Osteoblast (primary cell): Measurements from ENCODE around the gene ARHGAP35. TPM values are rescaled to one million over a fixed set of nuclear protein-coding genes. Genes with fewer than 3 reads are reported as not detected.

ENCODE experiments used
- DNase-seq: peaks from one replicate; pipeline ENCODE4 v3.0.0; 2011; ENCODE audit warnings: low spot score, mixed read lengths; ENCODE audit not compliant: insufficient read length; ENCODE audit errors: missing footprints
- H2AFZ ChIP-seq: 2 replicates; pipeline ENCODE4 v1.6.0; 2011; ENCODE audit warnings: mild to moderate bottlenecking, low read length
- H3K27ac ChIP-seq: 2 replicates; pipeline ENCODE4 v1.5.1; 2011; ENCODE audit warnings: mild to moderate bottlenecking, low read depth, low read length, moderate library complexity
- H3K27me3 ChIP-seq: 2 replicates; pipeline ENCODE4 v1.6.0; 2012; ENCODE audit warnings: mild to moderate bottlenecking, control low read depth, inconsistent platforms, low read length, moderate library complexity; ENCODE audit not compliant: insufficient read depth
- H3K36me3 ChIP-seq: 2 replicates; pipeline ENCODE4 v1.5.1; 2011; ENCODE audit warnings: mild to moderate bottlenecking, low read length, control low read depth, moderate library complexity; ENCODE audit not compliant: insufficient read depth
- H3K4me1 ChIP-seq: 2 replicates; pipeline ENCODE4 v1.5.1; 2011; ENCODE audit warnings: mild to moderate bottlenecking, low read length, control low read depth, moderate library complexity; ENCODE audit not compliant: insufficient read depth
- H3K4me2 ChIP-seq: 2 replicates; pipeline ENCODE4 v1.6.0; 2011; ENCODE audit warnings: mild to moderate bottlenecking, low read length; ENCODE audit not compliant: insufficient read depth
- H3K4me3 ChIP-seq: fragments of 200-600 bp; sonication (generic); 3 replicates; pipeline ENCODE4 v1.5.1; 2012; ENCODE audit warnings: mild to moderate bottlenecking, low read length, inconsistent platforms; ENCODE audit not compliant: insufficient read depth
- H3K79me2 ChIP-seq: 2 replicates; pipeline ENCODE4 v1.6.0; 2012; ENCODE audit warnings: mild to moderate bottlenecking, low read length, control low read depth, inconsistent platforms; ENCODE audit not compliant: insufficient read depth
- H3K9me3 ChIP-seq: 2 replicates; pipeline ENCODE4 v1.5.1; 2011; ENCODE audit warnings: low read depth, low read length, control low read depth
- H4K20me1 ChIP-seq: 2 replicates; pipeline ENCODE4 v1.6.0; 2012; ENCODE audit warnings: mild to moderate bottlenecking, low read length, control low read depth; ENCODE audit not compliant: insufficient read depth
- CTCF ChIP-seq: IDR thresholded peaks from 2 replicates; pipeline ENCODE4 v1.5.1; 2011; ENCODE audit warnings: mild to moderate bottlenecking, low read depth, low read length, moderate library complexity; ENCODE audit errors: extremely low read depth
- total RNA-seq: library from RNA; depleted of rRNA; stranded (reverse); fragments of >200 nt; gene quantifications from 2 replicates; pipeline ENCODE4 v1.2.3, GENCODE V29; 2012

The ARHGAP35 gene
- total RNA-seq, 1 donor = 82.2 TPM

- Histone ChIP-seq H3K9me3 (no peaks in the 10 kb centered on the region), H2AFZ (no peak overlapping the region), H3K4me2 (no peak overlapping the region), H3K27me3 (no peaks in the 10 kb centered on the region), H3K27ac (no peak overlapping the region), H3K4me3 (no peak overlapping the region), H4K20me1 (no peaks in the 10 kb centered on the region), H3K4me1 (no peaks in the 10 kb centered on the region), H3K36me3 (peaks cover 3% of the 10 kb centered on the region), H3K79me2 (no peaks in the 10 kb centered on the region)
- TF ChIP-seq CTCF = no peak
- DNase-seq = no peak
Measured at GRCh38 chr19:46830864-46831263, 29.9 kb upstream of the ARHGAP35 start.

GRCh38 chr19:46834121-46834520 is 26.7 kb upstream of the ARHGAP35 start:
- no peaks in the 10 kb centered on the region for H3K27me3 ChIP-seq
- no peak overlapping the region for H3K27ac ChIP-seq
- H3K79me2 ChIP-seq = peaks cover 4% of the 10 kb centered on the region
- no peak overlapping the region for H3K4me3 ChIP-seq
- H3K4me2 ChIP-seq = no peak overlapping the region
- peaks cover 4% of the 10 kb centered on the region for H3K4me1 ChIP-seq
- peaks cover 26% of the 10 kb centered on the region for H3K36me3 ChIP-seq
- H2AFZ ChIP-seq = no peak overlapping the region
- no peaks in the 10 kb centered on the region for H3K9me3 ChIP-seq
- no peak for TF ChIP-seq CTCF
- peak; percentile 10 for DNase-seq
- no peaks in the 10 kb centered on the region for H4K20me1 ChIP-seq

- Histone ChIP-seq H3K27ac (no peak overlapping the region), H3K27me3 (no peaks in the 10 kb centered on the region)
- no peak for DNase-seq
Measured at GRCh38 chr19:46834984-46835383, 25.8 kb upstream of the ARHGAP35 start.

GRCh38 chr19:46838160-46838559 is 22.6 kb upstream of the ARHGAP35 start:
- Histone ChIP-seq H3K4me2 (no peak overlapping the region), H3K27me3 (no peaks in the 10 kb centered on the region), H3K36me3 (peaks cover 55% of the 10 kb centered on the region), H3K9me3 (no peaks in the 10 kb centered on the region), H3K27ac (no peak overlapping the region), H2AFZ (no peak overlapping the region), H3K4me1 (peaks cover 4% of the 10 kb centered on the region), H3K79me2 (peaks cover 30% of the 10 kb centered on the region), H3K4me3 (no peak overlapping the region), H4K20me1 (peaks cover 9% of the 10 kb centered on the region)
- peak; percentile 44 for DNase-seq
- no peak for TF ChIP-seq CTCF

More at GRCh38 chr19:46834984-46835383, 25.8 kb upstream of the ARHGAP35 start:
- H3K79me2 ChIP-seq = peaks cover 10% of the 10 kb centered on the region
- TF ChIP-seq CTCF = no peak
- peaks cover 8% of the 10 kb centered on the region for H4K20me1 ChIP-seq
- no peaks in the 10 kb centered on the region for H3K9me3 ChIP-seq
- no peak overlapping the region for H2AFZ ChIP-seq
- no peak overlapping the region for H3K4me2 ChIP-seq
- no peak overlapping the region for H3K4me3 ChIP-seq
- H3K4me1 ChIP-seq = peaks cover 4% of the 10 kb centered on the region
- H3K36me3 ChIP-seq = peaks cover 34% of the 10 kb centered on the region
